GM21515 (cell line): ENCODE results near the gene PPM1J.

Experiments used
- ATAC-seq: cut with Tn5 transposase; IDR thresholded peaks from one replicate; pipeline ENCODE4 v1.9.1; 2021; ENCODE audit not compliant: unreplicated experiment

PPM1J gene

DNA sequence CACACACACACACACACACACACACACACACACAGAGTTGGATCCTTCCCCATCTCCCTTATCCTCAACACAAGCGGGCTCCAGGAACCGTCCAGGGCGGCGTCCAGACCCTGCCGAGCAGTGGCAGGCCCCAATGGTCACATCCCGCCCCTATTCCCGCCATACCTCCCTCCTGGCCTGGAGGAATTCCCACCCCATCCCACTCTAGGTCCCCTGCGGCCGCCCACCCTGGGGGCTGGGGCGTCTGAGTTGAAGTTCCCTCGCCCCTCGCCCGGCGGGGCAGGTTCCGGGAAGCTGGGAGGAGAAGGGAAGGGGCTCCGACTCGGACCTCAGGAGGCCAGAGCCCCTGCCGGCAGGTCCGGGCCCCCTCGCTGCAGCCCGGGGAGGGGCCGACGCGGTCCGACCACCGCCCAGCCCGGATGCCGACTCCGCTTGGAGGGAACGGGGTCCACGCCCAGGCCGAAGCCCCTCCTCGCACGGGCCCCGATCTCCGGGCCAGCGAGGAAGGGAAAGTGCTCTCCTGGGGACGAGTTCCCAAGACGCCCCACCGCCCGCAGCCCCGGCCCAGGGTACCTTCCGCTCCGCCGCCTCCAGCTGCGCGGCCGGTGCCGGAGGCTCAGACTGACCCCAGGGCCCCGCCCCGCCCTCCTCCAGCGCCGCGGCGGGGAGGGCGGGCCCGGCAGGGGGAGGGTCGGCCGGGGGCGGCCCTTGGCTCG, 8.5 kb downstream of the PPM1J start, which contains the start of gene RHOC:
TSS of gene RHOC (minus strand) at position 623 of the 716 bp plus-strand sequence. CDS start 3,328 bp downstream, outside the sequence.
- ATAC-seq, result peak; percentile 53

DNA sequence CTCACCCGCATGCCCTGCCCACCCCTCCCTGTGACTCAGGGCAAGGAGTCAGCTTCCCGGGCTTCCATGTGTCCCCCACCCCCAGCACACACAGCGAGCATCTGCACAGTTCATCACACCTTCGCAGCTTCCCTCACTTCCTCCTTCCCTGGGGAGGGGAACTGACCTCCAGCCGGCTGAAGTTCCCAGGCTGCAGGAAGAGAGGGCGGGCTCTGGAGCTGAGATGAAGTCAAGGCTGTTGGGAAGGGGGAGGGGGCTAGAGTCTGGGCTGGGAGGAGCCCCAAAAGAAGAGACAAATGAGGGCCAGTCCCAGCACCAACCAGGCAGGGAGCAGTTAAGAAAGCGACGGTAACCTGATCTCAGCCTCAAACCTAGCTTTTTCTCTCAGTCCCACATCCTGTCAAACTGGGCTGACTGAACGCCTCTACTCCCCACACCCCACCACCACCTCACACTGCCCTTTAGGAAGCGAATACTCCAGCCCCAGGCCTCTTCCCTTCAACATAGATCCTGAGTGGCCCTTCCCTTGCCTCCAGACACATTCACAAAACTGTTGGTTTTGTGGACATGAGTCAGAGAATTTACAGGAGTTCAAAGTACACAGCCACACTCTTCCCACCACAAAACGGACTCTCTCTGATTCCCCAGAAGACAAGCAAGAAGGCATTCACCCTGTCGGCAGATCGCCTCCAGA, 10.1 kb downstream of the PPM1J start:
- ATAC-seq, result peak; percentile 58

DNA sequence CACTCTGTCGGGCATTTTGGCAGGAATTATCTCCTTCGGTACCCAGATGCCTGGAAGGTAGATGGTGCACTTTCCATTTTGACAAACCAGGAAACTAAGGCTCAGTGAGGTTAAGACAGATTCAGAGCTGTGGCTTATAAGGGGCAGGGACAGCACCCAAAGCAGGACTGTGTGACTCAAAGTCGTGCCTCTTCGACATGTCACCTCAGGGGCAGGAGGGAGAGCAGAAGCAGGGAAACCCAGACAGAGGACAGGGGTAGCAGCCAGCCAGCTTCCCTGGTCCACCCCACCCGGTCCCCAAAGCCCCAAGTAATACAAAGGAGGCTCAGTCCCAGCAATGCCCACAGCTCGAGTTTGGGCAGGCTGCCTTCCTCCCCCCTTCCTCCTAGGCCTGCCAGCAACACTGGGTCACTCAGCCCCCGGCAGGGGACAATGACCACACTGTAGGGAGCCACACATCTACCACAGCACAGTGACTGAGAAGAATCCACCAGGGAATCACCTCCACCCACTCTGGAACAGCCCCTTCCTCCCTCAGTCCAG, 10.7 kb downstream of the PPM1J start:
- ATAC-seq, result no peak

DNA sequence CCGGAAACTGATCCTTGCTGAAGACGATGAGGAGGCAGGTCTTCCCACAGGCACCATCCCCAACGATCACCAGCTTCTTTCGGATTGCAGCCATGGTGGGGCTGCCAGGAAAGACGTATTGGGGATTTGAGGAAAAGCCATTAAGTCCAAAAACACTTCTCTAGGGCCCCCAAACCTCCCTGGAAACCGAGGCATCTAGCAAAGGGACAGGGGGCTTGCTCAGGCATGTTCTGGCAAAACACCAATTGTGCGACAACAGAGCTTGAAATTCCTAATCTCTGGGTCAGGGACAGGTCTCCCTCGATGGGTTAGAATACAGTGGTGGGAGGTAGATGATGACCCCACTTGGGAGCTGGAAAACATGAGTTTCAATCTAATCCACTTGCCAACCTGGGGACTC, 11.4 kb downstream of the PPM1J start:
- no peak for ATAC-seq

DNA sequence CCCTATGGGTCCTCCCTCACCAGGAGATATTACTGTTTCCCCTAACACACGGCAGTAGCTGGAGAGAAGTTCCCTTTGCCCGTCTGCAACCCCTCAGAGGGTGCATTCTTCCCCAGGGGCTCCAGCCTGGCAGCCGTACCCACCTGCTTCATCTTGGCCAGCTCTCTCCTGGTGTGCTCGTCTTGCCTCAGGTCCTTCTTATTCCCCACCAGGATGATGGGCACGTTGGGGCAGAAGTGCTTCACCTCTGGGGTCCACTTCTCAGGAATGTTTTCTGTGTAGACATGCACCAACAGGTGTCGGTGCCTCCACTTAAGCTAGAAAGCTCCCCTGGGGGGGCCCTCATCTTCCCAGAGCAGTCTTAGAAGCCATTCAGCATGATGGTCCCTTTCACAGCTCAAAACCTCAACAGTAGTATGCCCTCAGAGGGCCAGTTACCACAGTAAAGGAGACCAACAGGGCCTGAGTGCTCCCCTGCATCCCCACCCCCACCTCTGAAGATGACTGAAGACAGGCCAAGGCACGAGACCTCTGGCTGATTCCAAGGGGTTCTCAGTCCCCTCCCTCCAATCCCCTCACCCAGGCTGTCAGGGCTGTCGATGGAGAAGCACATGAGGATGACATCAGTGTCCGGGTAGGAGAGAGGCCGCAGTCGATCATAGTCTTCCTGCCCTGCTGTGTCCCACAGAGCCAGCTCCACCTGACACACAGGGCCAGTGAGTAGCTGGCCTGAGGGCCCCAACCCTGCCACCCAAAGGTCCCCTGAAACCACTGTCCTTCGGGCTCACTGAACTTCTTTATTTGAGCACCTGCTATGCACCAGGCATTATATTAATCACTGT, 12.5 kb downstream of the PPM1J start:
- ATAC-seq, result no peak

GRCh38 chr1:112702067-112702395, 13.1 kb downstream of the PPM1J start:
- no peak for ATAC-seq

GRCh38 chr1:112701227-112702066, 13.7 kb downstream of the PPM1J start:
- ATAC-seq, result no peak

DNA sequence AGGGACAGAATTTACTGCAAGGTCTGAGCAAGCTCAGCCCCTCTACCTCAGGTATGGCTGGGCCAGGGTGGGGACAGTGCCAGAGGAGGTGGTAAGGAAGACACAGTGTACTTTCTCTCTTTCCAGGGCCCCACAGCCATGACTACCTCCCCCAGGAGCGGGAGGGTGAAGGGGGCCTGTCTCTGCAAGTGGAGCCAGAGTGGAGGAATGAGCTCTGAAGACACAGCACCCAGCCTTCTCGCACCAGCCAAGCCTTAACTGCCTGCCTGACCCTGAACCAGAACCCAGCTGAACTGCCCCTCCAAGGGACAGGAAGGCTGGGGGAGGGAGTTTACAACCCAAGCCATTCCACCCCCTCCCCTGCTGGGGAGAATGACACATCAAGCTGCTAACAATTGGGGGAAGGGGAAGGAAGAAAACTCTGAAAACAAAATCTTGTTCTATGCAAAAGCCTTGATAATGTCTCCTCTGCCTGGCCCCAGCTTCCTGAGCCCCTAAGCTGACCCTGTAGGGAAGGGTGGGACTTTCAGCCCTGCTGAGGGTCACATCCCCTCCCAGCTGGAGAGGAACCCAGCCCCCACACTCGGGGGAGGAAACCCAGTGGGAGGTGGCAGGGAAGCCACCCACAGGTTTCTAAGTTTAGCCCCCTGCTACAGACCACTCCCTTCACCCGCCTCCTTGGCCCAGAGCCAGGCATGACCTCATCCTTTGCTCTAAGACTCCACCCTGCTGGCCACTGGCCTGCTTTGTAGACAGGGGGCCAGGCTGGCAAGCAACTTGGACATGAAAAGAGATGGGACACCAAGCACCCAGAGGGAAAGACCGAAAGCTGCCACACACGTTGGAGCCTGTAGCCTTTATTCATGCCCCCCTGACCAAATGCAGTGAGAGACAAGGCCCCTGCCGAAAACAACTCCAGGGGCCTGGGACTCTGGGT, 14.6 kb downstream of the PPM1J start:
- ATAC-seq, result no peak

GRCh38 chr1:112699425-112700144, 15.5 kb downstream of the PPM1J start:
- ATAC-seq, result no peak

GRCh38 chr1:112698366-112699310, 16.5 kb downstream of the PPM1J start:
- no peak for ATAC-seq

GRCh38 chr1:112697781-112698201, 17.3 kb downstream of the PPM1J start:
- no peak for ATAC-seq

- ATAC-seq, result no peak
These were observed 18.4 kb downstream of the PPM1J start for GRCh38 chr1:112696578-112697314.

DNA sequence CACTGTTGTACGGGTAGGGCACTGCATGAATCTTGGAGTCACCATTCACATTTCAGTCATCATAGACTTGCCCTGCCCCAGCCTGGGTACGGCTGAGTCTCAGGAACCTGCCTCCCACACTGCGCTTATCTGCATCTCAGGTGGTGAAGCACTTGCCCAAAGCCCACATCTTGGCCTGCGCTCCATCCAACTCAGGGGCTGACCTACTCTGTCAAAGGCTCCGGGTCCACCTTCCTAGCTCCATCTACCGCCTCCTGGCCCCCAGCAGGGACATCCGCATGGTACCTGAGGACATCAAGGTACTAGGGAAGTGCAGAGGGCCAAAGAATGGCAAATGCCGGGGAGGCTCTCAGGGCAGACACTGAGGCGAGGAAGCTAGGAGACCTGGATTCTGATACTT, 19.9 kb downstream of the PPM1J start:
- ATAC-seq, result no peak

- no peak for ATAC-seq
These were observed 20.7 kb downstream of the PPM1J start for GRCh38 chr1:112694363-112694929.

GRCh38 chr1:112693821-112694220, 21.3 kb downstream of the PPM1J start:
- no peak for ATAC-seq

DNA sequence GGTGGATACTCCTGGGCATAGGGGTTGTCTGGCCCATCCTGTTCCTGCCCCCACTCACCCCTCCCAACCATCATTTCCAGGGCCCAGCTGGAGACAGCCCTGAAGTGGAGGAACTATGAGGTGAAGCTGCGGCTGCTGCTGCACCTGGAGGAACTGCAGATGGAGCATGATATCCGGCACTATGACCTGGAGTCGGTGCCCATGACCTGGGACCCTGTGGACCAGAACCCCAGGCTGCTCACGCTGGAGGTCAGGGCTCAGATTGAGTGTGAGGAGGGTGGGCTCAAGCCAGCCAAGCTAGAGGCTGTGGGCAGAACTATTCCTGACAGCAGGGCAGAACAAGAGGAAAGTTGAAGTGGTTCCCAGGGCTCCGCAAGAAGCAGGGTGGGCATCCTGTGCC, 22.5 kb downstream of the PPM1J start:
- no peak for ATAC-seq

DNA sequence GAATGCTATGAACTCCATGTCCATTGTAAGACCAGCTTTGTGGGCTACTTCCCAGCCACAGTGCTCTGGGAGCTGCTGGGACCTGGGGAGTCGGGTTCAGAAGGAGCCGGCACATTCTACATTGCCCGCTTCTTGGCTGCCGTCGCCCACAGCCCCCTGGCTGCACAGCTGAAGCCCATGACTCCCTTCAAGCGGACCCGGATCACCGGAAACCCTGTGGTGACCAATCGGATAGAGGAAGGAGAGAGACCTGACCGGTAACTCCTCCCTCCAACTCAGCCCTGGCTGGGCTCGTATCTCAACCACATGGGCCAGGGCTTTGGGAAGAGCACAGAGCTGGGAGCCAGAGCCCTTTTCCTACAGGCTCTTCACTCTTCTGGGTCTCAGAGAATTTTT, 25.3 kb downstream of the PPM1J start:
- ATAC-seq, result no peak
